Cerebellar nuclear complex (tissue), 1 donor: ENCODE measurements around the gene EIF3L.

Experiments used
- DNase-seq, 2 experiments: peaks; one replicate each; lab custom pipeline; 2025; lab: John Stamatoyannopoulos, UW

EIF3L gene

GRCh38 chr22:37905534-37906363 is 56.5 kb downstream of the EIF3L start, which contains the start of gene MICALL1:
Gene MICALL1 (plus strand): TSS chr22:37906297. CDS start chr22:37906423, 126 bp downstream.
- DNase-seq: no peak

- DNase-seq: no peak
These were observed 57.3 kb downstream of the EIF3L start for GRCh38 chr22:37906364-37907008.

GRCh38 chr22:37907036-37907954 is 58.1 kb downstream of the EIF3L start:
- no peak for DNase-seq

GRCh38 chr22:37909766-37910165 is 60.5 kb downstream of the EIF3L start:
- DNase-seq: no peak

GRCh38 chr22:37910890-37911672 is 61.9 kb downstream of the EIF3L start:
- DNase-seq: no peak

GRCh38 chr22:37911697-37912096 is 62.5 kb downstream of the EIF3L start:
- DNase-seq: no peak

- DNase-seq: no peak
These were observed 63.0 kb downstream of the EIF3L start for GRCh38 chr22:37912171-37912570.

- DNase-seq: no peak
These were observed 64.1 kb downstream of the EIF3L start for GRCh38 chr22:37913233-37913721.

- DNase-seq: no peak
These were observed 67.1 kb downstream of the EIF3L start for GRCh38 chr22:37916311-37916710.

GRCh38 chr22:37917874-37918548 is 68.8 kb downstream of the EIF3L start:
- no peak for DNase-seq

- DNase-seq: no peak
These were observed 69.5 kb downstream of the EIF3L start for GRCh38 chr22:37918580-37919270.

GRCh38 chr22:37920126-37920525 is 70.9 kb downstream of the EIF3L start:
- DNase-seq: no peak

GRCh38 chr22:37922191-37922590 is 73.0 kb downstream of the EIF3L start:
- no peak for DNase-seq

GRCh38 chr22:37923927-37924326 is 74.7 kb downstream of the EIF3L start:
- no peak for DNase-seq

GRCh38 chr22:37924386-37925065 is 75.3 kb downstream of the EIF3L start:
- no peak for DNase-seq

GRCh38 chr22:37925330-37925729 is 76.1 kb downstream of the EIF3L start:
- no peak for DNase-seq

GRCh38 chr22:37925767-37926166 is 76.5 kb downstream of the EIF3L start:
- no peak for DNase-seq

- DNase-seq: no peak
These were observed 77.1 kb downstream of the EIF3L start for GRCh38 chr22:37926358-37926757.
